Measurements from ENCODE around the gene TGFB2.

DNA sequence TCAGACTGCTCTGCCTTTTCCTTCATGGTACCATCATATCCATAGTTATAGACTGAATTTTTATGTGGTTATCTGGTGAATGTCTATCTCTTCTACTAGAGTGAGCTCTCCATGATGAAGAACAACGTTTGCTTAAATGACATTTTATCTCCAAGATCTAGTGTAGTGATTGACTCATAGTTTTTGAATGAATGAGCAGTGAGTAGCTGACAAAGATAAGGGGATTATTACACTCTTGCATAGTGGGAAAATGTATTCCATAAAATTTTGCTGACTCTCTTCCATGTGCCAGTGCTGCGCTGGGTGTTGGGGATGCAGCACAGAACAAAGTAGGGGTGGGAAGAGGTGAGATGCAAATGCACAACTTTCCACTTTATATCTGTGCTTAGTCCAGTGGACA lies 147.7 kb downstream of the TGFB2 start:
- no peak for TF ChIP-seq EZH2phosphoT487 (IDR thresholded peaks at IDR 0.05; ENCODE audit: low read depth)
- TF ChIP-seq, protein P1, sequence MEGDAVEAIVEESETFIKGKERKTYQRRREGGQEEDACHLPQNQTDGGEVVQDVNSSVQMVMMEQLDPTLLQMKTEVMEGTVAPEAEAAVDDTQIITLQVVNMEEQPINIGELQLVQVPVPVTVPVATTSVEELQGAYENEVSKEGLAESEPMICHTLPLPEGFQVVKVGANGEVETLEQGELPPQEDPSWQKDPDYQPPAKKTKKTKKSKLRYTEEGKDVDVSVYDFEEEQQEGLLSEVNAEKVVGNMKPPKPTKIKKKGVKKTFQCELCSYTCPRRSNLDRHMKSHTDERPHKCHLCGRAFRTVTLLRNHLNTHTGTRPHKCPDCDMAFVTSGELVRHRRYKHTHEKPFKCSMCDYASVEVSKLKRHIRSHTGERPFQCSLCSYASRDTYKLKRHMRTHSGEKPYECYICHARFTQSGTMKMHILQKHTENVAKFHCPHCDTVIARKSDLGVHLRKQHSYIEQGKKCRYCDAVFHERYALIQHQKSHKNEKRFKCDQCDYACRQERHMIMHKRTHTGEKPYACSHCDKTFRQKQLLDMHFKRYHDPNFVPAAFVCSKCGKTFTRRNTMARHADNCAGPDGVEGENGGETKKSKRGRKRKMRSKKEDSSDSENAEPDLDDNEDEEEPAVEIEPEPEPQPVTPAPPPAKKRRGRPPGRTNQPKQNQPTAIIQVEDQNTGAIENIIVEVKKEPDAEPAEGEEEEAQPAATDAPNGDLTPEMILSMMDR (IDR thresholded peaks at IDR 0.05; ENCODE audit: low read depth, low read length), result no peak
